KBM-7 (cell line): ENCODE data around the gene RHOV.
"Not testable (repeated sequence)": the region's sequence is repeated elsewhere in the genome, so short reads cannot be mapped to it uniquely, and the experiment has no call there.

Experiments used
- DNase-seq: peaks from one replicate; pipeline ENCODE4 v3.0.0-alpha.2; 2015
- in situ Hi-C: fragments of 300-500 bp; cut with MboI; formaldehyde crosslinking; loops from 2 replicates; pipeline ENCODE4 v1.14.3; 2020; ENCODE audit warnings: low sequenced_read_pairs, low pct_unique_long_range_greater_than_20kb, mixed read lengths

The RHOV gene

DNA sequence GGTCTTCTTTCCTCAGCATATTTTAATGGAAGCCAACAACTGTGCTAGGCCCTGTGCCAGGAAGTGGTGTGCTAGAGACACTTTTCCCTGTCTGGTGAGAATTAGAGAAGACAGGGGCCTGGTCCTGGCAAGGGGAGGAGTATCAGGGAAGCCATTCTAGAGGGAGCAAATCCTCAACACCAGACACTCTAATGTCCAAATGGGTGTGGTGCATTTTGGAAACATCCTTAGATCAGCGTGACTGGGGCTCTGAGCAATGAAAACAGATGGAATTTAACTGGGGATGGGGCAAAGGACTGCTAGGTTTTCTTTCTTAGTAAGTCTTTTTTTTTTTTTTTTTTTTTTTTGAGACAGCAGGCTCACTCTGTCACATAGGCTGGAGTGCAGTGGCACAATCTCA lies 12.6 kb upstream of the RHOV start:
- DNase-seq, result no peak
- in situ Hi-C loops, result no loop called here

DNA sequence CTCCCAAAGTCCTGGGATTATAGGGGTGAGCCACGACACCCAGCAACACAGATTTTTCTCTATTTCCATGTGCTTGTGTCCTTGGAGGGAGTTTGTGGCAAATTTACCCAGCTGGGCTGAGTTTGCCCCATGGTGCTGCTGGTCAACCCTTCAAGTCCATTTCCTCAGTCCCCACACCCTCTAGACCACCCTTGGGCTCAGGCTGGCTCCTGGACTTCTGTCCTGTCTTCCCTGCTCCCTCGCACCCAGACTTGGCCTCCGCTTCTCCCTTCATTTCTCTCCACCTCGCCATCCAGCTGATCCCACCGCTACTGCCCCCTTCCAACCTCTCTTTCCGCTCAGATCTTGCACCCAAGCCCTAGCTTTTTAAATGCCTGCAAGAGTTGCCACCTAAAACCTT lies 7.3 kb upstream of the RHOV start:
- in situ Hi-C loops, result no loop called here
- no peak for DNase-seq

- in situ Hi-C loops, result no loop called here
- no peak for DNase-seq
Measured at GRCh38 chr15:40879609-40880008, 5.6 kb upstream of the RHOV start.

GRCh38 chr15:40878785-40879184 lies 4.8 kb upstream of the RHOV start:
- no peak for DNase-seq
- in situ Hi-C loops, result no loop called here

- DNase-seq, result no peak
- in situ Hi-C loops, result no loop called here
Measured at GRCh38 chr15:40877694-40878093, 3.7 kb upstream of the RHOV start.

DNA sequence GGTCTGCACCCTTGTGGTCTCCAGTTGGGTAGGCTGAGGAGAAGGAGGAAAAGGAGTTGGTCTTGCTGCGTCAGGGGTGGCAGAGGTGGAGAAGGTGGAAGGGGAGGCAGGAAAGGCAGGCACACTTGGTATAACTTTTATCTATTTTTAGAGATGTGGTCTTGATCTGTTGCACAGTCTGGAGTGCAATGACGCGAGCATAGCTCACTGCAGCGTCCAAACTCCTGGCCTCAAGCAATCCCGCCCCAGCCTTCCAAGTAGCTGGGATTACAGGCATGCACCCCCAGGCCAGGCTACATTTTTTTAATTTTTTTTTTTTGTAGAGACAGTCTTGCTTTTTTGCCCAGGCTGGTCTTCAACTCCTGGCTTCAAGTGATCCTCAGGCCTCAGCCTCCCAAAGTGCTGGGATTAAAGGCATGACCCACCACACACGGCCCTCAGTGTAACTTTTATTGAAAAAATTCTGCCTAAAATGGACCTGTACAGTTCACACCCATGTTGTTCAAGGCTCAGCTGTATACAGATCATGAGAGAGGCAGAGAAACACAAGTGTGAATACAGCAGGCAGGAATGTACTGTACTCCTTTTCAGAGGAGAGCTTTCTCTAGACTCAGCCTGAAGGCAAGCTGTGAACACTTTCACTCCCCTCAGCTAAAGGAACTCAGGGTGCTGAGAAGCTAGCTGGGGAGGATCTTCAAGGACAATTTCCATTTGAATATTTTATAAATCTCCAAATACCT lies 2.1 kb upstream of the RHOV start:
- in situ Hi-C loops, result no loop called here
- no peak for DNase-seq

DNA sequence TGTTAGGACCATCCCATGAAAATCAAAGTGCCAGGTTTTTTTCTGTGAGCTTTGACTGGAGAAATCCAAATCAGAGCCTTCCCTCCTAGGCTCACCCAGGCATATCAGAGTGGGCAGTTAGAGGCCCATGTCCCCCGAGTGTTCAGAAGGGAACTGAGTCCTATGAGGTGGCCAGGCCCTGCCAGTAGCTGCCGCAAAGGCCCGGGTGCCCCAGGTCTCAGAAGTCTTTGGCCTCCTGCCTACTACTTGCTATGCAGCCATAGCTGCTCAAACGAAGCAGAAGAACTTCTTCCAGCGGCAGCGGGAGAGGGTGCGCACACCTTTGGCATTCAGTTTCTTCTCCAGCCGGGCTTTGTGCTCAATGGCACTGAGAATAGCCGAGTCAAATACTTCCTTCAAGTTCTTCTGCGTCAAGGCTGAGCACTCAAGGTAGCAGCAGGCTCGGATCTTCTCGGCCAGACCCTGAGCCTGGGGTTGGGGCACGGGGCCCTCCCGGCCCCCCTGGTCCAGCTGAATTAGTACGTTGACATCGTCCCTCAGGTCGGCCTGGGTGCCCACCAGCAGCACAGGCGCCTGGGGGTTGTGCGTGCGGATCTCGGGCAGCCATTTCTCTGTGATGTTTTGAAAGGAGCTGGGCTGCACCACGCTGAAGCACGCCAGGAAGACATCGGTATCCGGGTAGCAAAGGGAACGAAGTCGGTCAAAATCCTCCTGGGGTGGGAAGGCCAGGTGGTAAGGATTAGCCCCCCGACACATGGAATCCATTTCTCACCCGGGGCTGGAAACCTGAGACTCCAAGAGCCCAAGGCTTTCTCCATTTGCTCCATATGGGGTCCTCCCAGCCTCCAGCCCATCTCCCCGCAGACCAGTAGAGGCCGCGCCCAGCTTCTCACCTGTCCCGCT lies 992 bp downstream of the RHOV start:
- in situ Hi-C loops, result no loop called here
- no peak for DNase-seq

- in situ Hi-C loops, result no loop called here
- no peak for DNase-seq
Measured at GRCh38 chr15:40871749-40872617, 2.1 kb downstream of the RHOV start.

- in situ Hi-C loops, result no loop called here
- no peak for DNase-seq
Measured at GRCh38 chr15:40870716-40871115, 3.3 kb downstream of the RHOV start.

- DNase-seq, result no peak
- in situ Hi-C loops, result no loop called here
Measured at GRCh38 chr15:40869686-40870085, 4.3 kb downstream of the RHOV start.

DNA sequence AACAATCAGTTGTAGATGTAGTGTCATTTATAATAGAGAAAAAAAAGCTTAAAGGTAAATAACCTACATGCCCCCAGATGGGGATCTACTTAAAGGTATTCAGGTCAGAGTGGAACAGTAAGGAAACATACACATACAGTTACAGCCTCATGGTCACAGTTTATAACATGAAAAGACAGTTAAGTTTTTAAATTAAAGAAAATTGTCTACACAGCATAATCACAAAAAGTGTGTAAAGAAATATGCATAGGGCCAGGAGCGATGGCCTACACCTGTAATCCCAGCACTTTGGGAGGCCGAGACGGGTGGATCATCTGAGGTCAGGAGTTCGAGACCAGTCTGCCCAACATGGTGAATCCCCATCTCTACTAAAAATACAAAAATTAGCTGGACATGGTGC lies 6.8 kb downstream of the RHOV start:
- in situ Hi-C loops, result no loop called here
- no peak for DNase-seq

DNA sequence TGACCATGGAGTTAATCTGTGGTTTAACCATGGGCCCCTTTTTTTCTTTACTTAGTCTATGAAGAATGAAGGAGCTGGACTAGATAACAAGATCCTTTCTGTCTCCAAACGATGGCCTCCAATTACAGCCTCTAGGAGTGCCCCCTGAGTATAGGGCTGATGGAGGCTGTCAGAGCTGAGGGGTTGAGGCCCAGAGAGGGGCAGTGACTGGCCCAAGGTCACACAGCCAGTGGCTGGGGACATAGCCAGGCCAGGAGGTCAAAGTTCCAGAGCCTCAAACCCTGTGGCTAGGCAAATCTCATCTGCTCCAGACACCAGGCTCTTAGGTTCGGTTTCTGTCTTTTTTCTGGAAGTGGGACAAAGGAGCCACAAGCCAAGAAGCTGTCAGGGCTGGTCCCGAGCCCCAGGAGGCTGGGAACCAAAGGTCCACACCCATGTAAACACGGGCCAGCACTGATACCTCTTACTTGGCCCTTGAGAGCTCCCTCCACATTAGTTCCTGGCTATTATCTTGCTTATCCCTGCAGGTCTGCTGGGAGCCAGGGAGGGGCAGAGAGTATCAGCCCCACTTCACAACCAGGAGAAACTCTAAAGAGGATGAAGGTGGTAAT lies 10.3 kb downstream of the RHOV start:
- no peak for DNase-seq
- in situ Hi-C loops, result no loop called here

GRCh38 chr15:40861147-40861546 lies 12.9 kb downstream of the RHOV start:
- in situ Hi-C loops, DNase-seq: not testable (repeated sequence)

DNA sequence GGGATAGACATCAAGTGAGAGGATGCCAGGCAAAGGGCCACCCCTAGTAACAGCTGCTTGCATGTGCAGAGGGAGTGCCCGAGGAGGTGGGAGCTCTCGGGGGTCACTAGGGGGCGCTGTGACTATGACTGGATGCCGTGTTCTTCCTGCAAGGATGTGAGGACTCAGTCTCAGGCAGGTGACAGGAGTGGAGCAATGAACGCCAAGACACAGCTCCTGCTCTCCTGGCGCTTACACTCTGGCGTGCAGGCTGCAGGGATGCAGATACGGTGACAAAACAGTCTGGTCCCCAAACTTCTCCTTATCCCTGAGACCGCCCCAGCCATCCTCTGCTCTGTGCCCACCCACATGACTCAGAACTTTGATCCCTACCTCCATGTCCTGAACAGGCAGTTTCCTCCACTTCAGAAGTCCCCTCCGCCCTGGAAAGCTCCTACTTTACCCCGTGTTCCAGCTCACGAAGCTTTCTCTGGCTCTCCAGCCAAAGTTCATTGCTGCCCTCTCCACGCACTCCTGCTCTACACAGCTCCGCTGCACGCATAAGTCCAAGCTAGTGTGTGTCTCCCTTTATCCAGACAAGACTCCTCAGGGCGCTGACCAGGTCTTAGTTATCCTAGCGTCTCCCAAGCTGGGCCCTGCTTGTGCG lies 14.7 kb downstream of the RHOV start:
- in situ Hi-C loops, result no loop called here
- peak; percentile 87 for DNase-seq

- DNase-seq, result no peak
- in situ Hi-C loops, result no loop called here
Measured at GRCh38 chr15:40858706-40859105, 15.3 kb downstream of the RHOV start.

GRCh38 chr15:40857601-40858341 lies 16.3 kb downstream of the RHOV start:
- in situ Hi-C loops, result no loop called here
- DNase-seq, result peak; percentile 80

DNA sequence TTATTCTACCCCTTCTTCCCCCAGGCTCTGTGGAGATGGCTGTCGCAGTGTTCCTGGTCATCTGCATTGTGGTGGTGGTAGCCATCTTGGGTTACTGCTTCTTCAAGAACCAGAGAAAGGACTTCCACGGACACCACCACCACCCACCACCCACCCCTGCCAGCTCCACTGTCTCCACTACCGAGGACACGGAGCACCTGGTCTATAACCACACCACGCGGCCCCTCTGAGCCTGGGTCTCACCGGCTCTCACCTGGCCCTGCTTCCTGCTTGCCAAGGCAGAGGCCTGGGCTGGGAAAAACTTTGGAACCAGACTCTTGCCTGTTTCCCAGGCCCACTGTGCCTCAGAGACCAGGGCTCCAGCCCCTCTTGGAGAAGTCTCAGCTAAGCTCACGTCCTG lies 17.3 kb downstream of the RHOV start:
- in situ Hi-C loops, result no loop called here
- DNase-seq, result no peak

DNA sequence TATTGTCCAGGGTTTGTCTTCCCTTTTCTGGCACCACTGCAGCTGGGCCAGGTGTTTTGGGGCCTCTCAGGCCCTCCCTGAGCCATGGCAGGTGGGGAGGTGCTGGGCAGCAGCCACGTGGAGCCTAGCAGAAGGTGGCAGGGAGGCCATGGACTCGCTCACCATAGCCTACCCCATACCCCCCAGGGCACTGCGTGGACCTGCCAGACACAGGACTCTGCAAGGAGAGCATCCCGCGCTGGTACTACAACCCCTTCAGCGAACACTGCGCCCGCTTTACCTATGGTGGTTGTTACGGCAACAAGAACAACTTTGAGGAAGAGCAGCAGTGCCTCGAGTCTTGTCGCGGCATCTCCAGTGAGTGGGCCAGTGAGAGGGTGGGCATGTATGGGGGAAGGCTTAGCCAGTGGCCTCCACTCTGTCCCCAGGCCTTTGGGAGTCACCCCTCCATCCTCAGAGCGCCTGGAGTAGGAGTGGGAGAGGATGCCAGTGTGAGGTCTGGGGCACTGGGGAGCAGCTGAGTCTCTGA lies 18.3 kb downstream of the RHOV start:
- no peak for DNase-seq
- in situ Hi-C loops, result no loop called here
